Posterior cingulate gyrus (tissue), 11 donors: ENCODE data around the gene RGS13.
"Not testable (repeated sequence)": the region's sequence is repeated elsewhere in the genome, so short reads cannot be mapped to it uniquely, and the experiment has no call there.

ENCODE experiments used
- DNase-seq, 10 donors: peaks; one replicate each; pipeline versions ENCODE4 v3.0.0 to v3.0.0-alpha.2; 2020 to 2021; ENCODE audit warnings: mixed read lengths in 3 of 10
- intact Hi-C: fragments of 100-400 bp; cut with DNase I; formaldehyde crosslinking; loops from one replicate; pipeline ENCODE4 v1.15.1; 2023

Gene RGS13

DNA sequence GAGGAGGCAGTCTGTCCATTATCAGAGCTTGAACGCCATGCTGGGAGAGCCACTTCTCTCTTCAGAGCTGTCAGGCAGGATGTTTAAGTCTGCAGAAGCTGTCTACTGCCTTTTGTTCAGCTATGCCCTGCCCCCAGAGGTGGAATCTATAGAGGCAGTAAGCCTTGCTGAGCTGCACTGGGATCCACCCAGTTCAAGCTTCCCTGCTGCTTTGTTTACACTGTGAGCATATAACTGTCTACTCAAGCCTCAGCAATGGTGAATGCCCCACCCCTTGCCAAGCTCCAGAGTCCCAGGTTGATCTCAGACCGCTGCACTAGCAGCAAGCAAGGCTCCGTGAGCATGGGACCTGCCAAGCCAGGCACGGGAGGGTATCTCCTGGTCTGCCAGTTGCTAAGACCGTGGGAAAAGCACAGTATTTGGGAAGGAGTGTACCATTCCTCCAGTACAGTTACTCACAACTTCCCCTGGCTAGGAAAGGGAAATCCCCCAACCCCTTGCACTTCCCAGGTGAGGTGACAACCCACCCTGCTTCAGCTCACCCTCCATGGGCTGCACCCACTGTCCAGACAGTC, 32.5 kb downstream of the RGS13 start:
- peak in 1 of 10 donors; percentile 54 for DNase-seq
- intact Hi-C loops, result no loop called here

- intact Hi-C loops, result no loop called here
- no peak for DNase-seq
Measured at GRCh38 chr1:192669174-192669573, 33.2 kb downstream of the RGS13 start.

GRCh38 chr1:192675716-192676115, 39.8 kb downstream of the RGS13 start:
- intact Hi-C loops, result no loop called here
- DNase-seq, result no peak

DNA sequence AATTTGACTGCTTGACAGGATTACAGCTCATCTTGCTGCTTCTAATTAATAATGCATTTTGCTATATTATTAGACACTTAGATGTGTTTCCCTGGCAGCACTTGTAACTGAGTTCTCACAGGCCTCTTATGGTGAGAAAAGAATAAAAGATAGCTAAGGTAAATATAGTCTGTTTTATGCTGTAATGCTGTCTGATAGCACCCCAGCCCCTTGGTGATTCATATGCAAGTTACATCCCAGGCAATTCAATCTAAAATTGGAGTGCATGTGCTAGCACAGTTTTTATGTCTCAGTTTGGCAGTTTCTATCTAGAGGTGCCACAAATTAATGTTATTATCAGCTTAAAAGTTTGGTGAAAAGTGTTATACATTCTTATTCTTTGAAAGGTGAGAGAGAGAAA, 42.2 kb downstream of the RGS13 start:
- DNase-seq, result no peak
- intact Hi-C loops, result no loop called here

- DNase-seq, result no peak
- intact Hi-C loops, result no loop called here
Measured at GRCh38 chr1:192682335-192682734, 46.4 kb downstream of the RGS13 start.

- DNase-seq, intact Hi-C loops: not testable (repeated sequence)
Measured at GRCh38 chr1:192683081-192683480, 47.1 kb downstream of the RGS13 start.

DNA sequence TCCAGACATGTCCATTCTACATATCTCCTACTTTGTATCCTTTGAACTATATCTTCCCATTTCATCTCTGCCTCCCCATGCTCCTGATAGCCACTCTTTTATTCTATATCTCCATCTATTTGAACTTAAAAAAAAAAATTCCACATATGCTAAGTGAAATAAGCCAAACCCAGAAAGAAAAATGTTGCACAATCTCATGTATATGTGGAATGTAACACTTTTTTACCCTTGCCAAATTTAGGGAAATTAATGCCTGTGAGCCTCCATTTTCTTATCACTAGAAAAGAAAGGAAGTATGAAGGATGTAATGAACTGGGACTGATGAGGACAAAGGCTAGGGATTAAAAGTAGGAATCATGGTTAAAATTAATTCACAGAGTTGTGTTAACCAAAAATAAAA, 53.5 kb downstream of the RGS13 start:
- intact Hi-C loops, result no loop called here
- DNase-seq, result no peak

GRCh38 chr1:192691041-192691440, 55.1 kb downstream of the RGS13 start:
- intact Hi-C loops, result no loop called here
- no peak for DNase-seq

GRCh38 chr1:192696082-192696481, 60.1 kb downstream of the RGS13 start:
- intact Hi-C loops, result no loop called here

DNA sequence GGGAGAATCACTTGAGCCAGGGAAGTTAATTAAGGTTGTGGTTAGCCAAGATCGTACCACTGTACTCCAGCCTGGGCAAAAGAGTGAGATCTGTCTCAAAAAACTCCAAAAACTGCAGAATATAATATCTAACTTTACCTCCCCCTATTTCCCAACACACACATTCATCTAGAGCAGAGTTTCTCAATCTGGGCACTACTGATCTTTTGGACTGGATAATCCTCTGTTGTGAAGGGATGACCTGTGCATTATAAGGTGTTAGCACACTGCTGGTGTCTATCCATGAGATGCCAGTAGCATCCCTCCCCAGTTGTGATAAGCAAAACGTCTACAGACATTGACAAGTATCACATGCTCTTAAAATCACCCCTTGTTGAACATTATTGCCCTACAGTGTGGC, 61.8 kb downstream of the RGS13 start:
- DNase-seq, result no peak
- intact Hi-C loops, result no loop called here

More at GRCh38 chr1:192696082-192696481, 60.1 kb downstream of the RGS13 start:
- no peak for DNase-seq

DNA sequence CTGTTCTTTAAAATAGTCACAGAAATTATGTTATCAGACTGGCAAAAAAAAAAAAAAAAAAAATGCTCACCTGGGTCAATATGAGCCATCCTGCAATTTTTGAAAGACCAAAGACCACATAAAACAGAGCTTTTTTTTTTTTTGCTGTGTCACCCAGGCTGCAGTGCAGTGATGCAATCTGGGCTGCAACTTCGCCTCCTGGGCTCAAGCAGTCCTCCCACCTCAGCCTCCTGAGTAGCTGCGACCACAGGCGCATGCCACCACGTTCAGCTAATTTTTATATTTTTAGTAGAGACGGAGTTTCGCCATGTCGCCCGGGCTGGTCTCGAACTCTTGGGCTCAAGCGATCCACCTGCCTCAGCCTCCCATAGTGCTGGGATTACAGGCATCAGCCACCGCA, 62.8 kb downstream of the RGS13 start:
- peak in 1 of 10 donors; percentile 41 for DNase-seq

GRCh38 chr1:192700834-192701271, 64.9 kb downstream of the RGS13 start:
- intact Hi-C loops, result no loop called here
- no peak for DNase-seq

More for the DNA sequence above, 62.8 kb downstream of the RGS13 start:
- intact Hi-C loops, result no loop called here

DNA sequence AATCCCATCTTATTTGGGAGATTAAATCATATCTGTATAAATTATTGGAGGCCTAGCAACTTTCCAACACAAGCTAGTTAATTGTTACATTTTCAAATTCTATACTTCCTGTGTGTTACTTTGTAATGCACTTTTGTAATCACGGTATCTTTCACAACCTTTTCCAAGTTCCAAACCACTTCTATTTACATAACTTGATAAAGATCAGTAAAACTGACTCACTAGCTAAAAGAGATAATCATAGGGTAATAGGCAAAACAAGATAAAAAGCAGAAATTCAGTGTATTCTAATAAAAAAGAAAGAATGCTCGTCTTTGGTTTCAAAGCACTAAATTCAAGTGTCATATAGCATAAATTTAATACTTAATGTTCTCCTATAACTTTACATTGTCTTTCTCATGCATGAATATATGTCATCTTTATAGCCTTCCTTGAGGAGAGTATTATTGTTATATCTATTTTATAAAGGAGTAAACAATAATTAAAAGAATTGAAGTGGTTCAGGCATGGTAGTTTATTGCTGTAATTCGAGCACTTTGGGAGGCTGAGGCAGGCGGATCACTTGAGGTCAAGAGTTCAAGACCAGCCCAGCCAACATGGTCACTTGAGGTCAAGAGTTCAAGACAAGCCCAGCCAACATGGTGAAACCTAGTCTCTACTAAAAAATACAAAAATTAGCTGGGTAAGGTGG, 66.4 kb downstream of the RGS13 start:
- no peak for DNase-seq
- intact Hi-C loops, result no loop called here

- intact Hi-C loops, result no loop called here
- DNase-seq, result no peak
Measured at GRCh38 chr1:192703283-192704206, 67.6 kb downstream of the RGS13 start.

- intact Hi-C loops, result no loop called here
- no peak for DNase-seq
Measured at GRCh38 chr1:192705510-192705909, 69.6 kb downstream of the RGS13 start.

DNA sequence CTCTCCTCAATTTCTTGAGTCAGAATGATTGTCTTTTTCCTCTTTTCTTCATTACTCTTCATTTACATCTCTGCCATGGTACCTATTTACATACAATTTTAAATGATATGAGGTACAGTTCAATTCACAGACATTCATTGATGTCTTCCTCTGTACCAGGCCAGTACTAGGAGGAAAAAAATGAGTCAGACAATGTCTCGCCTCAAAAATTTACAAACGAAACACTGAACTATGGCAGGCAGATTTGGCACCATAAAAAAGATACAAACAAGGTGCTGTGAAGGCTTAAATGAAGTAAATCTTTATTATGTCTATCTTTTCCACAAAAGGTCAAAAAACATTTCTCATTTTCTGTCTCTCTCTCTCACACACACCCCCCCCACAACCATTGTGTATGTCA, 71.0 kb downstream of the RGS13 start:
- intact Hi-C loops, result no loop called here
- no peak for DNase-seq

DNA sequence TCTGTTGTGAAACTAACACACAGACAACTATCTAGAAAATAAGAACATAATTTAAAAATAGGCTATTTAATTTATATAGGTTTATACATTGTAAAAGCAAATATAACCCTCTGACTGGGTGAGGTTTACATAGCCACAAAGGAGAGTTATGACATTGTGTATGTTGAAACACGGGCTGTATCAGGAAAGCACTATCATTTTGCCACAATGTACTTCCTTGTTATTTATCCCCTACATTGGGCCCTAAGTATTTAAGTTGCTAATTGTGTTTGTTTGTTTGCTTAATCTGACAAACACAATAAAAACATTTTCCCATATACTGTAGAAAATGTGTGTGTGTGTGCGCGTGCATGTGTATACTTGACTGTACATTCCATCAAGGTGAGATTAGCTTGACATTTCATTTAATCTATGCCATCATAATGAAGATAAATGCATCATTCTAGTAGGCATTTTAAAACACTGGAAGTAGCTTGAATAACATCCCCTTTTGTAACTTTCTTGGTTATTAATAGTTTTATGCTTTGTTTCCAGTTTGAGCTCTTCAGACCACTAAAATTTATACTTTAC, 72.1 kb downstream of the RGS13 start:
- intact Hi-C loops, result no loop called here
- no peak for DNase-seq

- intact Hi-C loops, result no loop called here
- no peak for DNase-seq
Measured at GRCh38 chr1:192709544-192709943, 73.6 kb downstream of the RGS13 start.
